Progenitor cell of endocrine pancreas (in vitro differentiated cells): ENCODE data around the gene HEXIM2. TPM values are rescaled to one million over a fixed set of nuclear protein-coding genes. Genes with fewer than 3 reads are reported as not detected.

Source experiments
- DNase-seq: peaks from one replicate; pipeline ENCODE4 v3.0.0; 2021; ENCODE audit warnings: low spot score; ENCODE audit not compliant: unreplicated experiment
- H3K27ac Mint-ChIP-seq: 2 replicates; pipeline ENCODE4 v1.8.0; 2021; ENCODE audit warnings: mild to moderate bottlenecking, moderate library complexity, mixed read lengths
- H3K27me3 Mint-ChIP-seq: 2 replicates; pipeline ENCODE4 v1.8.0; 2021; ENCODE audit warnings: mixed read lengths
- H3K36me3 Mint-ChIP-seq: 2 replicates; pipeline ENCODE4 v1.8.0; 2022; ENCODE audit warnings: mixed read lengths; ENCODE audit not compliant: insufficient read depth
- H3K4me1 Mint-ChIP-seq: 2 replicates; pipeline ENCODE4 v1.8.0; 2021; ENCODE audit warnings: low read depth, mixed read lengths
- H3K4me3 Mint-ChIP-seq: 2 replicates; pipeline ENCODE4 v1.8.0; 2021; ENCODE audit warnings: low read depth, mild to moderate bottlenecking, moderate library complexity, mixed read lengths
- H3K9me3 Mint-ChIP-seq: 2 replicates; pipeline ENCODE4 v1.8.0; 2021; ENCODE audit warnings: low read depth, mixed read lengths
- CTCF ChIP-seq: fragments of 200-600 bp; sonication (generic); IDR thresholded peaks from one replicate; pipeline ENCODE4 v1.5.0; 2021; ENCODE audit warnings: antibody characterized with exemption, mild to moderate bottlenecking; ENCODE audit not compliant: unreplicated experiment
- total RNA-seq: library from RNA; stranded (reverse); gene quantifications from 2 replicates; pipeline ENCODE4 v1.2.1, GENCODE V29; 2021

The HEXIM2 gene
- total RNA-seq, 1 donor from 2014 or later: 11.9 TPM

DNA sequence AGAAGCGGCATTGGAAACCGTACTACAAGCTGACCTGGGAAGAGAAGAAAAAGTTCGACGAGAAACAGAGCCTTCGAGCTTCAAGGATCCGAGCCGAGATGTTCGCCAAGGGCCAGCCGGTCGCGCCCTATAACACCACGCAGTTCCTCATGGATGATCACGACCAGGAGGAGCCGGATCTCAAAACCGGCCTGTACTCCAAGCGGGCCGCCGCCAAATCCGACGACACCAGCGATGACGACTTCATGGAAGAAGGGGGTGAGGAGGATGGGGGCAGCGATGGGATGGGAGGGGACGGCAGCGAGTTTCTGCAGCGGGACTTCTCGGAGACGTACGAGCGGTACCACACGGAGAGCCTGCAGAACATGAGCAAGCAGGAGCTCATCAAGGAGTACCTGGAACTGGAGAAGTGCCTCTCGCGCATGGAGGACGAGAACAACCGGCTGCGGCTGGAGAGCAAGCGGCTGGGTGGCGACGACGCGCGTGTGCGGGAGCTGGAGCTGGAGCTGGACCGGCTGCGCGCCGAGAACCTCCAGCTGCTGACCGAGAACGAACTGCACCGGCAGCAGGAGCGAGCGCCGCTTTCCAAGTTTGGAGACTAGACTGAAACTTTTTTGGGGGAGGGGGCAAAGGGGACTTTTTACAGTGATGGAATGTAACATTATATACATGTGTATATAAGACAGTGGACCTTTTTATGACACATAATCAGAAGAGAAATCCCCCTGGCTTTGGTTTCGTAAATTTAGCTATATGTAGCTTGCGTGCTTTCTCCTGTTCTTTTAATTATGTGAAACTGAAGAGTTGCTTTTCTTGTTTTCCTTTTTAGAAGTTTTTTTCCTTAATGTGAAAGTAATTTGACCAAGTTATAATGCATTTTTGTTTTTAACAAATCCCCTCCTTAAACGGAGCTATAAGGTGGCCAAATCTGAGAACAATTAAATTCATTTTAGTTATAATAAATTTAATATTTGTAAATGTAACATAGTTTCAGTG is 11.7 kb upstream of the HEXIM2 start:
- H3K27ac Mint-ChIP-seq: peak overlapping the region; percentile 100
- DNase-seq: no peak
- H3K27me3 Mint-ChIP-seq: no peaks in the 10 kb centered on the region
- no peak for TF ChIP-seq CTCF
- no peaks in the 10 kb centered on the region for H3K9me3 Mint-ChIP-seq
- no peaks in the 10 kb centered on the region for H3K36me3 Mint-ChIP-seq
- peaks cover 24% of the 10 kb centered on the region for H3K4me1 Mint-ChIP-seq
- H3K4me3 Mint-ChIP-seq: peak overlapping the region; percentile 99

- DNase-seq: no peak
- peaks cover 26% of the 10 kb centered on the region for H3K4me1 Mint-ChIP-seq
- TF ChIP-seq CTCF: no peak
- H3K27ac Mint-ChIP-seq: peak overlapping the region; percentile 8
- no peaks in the 10 kb centered on the region for H3K27me3 Mint-ChIP-seq
- no peaks in the 10 kb centered on the region for H3K9me3 Mint-ChIP-seq
- no peaks in the 10 kb centered on the region for H3K36me3 Mint-ChIP-seq
- H3K4me3 Mint-ChIP-seq: peak overlapping the region; percentile 60
Observed at GRCh38 chr17:45150911-45151809, 10.5 kb upstream of the HEXIM2 start.

GRCh38 chr17:45155029-45155428 is 6.6 kb upstream of the HEXIM2 start:
- H3K9me3 Mint-ChIP-seq: no peaks in the 10 kb centered on the region
- H3K36me3 Mint-ChIP-seq: peaks cover 1% of the 10 kb centered on the region
- peaks cover 37% of the 10 kb centered on the region for H3K4me1 Mint-ChIP-seq
- no peak for DNase-seq
- H3K27ac Mint-ChIP-seq: no peak overlapping the region
- no peaks in the 10 kb centered on the region for H3K27me3 Mint-ChIP-seq
- H3K4me3 Mint-ChIP-seq: no peak overlapping the region
- TF ChIP-seq CTCF: no peak

- H3K27ac Mint-ChIP-seq: no peak overlapping the region
- no peaks in the 10 kb centered on the region for H3K27me3 Mint-ChIP-seq
- no peak overlapping the region for H3K4me3 Mint-ChIP-seq
- no peak for DNase-seq
- H3K36me3 Mint-ChIP-seq: peaks cover 1% of the 10 kb centered on the region
- TF ChIP-seq CTCF: no peak
- H3K9me3 Mint-ChIP-seq: no peaks in the 10 kb centered on the region
- H3K4me1 Mint-ChIP-seq: peaks cover 37% of the 10 kb centered on the region
Observed at GRCh38 chr17:45155483-45155882, 6.2 kb upstream of the HEXIM2 start.

GRCh38 chr17:45156242-45156641 is 5.4 kb upstream of the HEXIM2 start:
- Mint-ChIP-seq H3K27me3 (no peaks in the 10 kb centered on the region), H3K27ac (no peak overlapping the region)
- no peak for TF ChIP-seq CTCF

More at GRCh38 chr17:45156242-45156641, 5.4 kb upstream of the HEXIM2 start:
- no peaks in the 10 kb centered on the region for H3K9me3 Mint-ChIP-seq
- H3K36me3 Mint-ChIP-seq: peaks cover 1% of the 10 kb centered on the region
- no peak for DNase-seq
- peaks cover 32% of the 10 kb centered on the region for H3K4me1 Mint-ChIP-seq
- no peak overlapping the region for H3K4me3 Mint-ChIP-seq
